PC-3 (cell line): ENCODE measurements around the gene SORBS2. TPM values are rescaled to one million over a fixed set of nuclear protein-coding genes. Genes with fewer than 3 reads are reported as not detected.

Experiments used
- ATAC-seq: fragments of 200-7000 bp; cut with Tn5 transposase; 2 replicates; pipeline ENCODE4 v1.9.1; 2020; ENCODE audit warnings: mild to moderate bottlenecking, moderate library complexity
- BruUV-seq: library from RNA; stranded (reverse); fragments of 400-500 nt; replicated peaks from 2 replicates; lab custom pipeline; 2021; lab: Mats Ljungman, UMichigan
- CTCF ChIA-PET: fragments of 300-600 bp; sonication (Branson Sonifier 250); formaldehyde crosslinking; loops from one replicate; lab custom pipeline; 2022; ENCODE audit warnings: antibody characterized with exemption; lab: Charles Lee
- POLR2A ChIA-PET: fragments of 300-600 bp; sonication (Branson Sonifier 250); formaldehyde crosslinking; loops from one replicate; lab custom pipeline; 2022; ENCODE audit warnings: antibody characterized with exemption; ENCODE audit not compliant: unreplicated experiment; lab: Charles Lee
- DNase-seq: peaks from one replicate; pipeline ENCODE4 v3.0.0-alpha.2; 2015
- H2AFZ ChIP-seq: fragments of 300-600 bp; sonication (generic); 2 replicates; pipeline ENCODE4 v1.6.0; 2016; ENCODE audit warnings: antibody characterized with exemption, low read length
- H3F3A ChIP-seq: fragments of 300-600 bp; sonication (generic); one replicate; pipeline ENCODE4 v1.6.0; 2017; ENCODE audit warnings: antibody characterized with exemption, low read length, control low read depth, mild to moderate bottlenecking; ENCODE audit not compliant: unreplicated experiment
- H3K27ac ChIP-seq: fragments of 300-600 bp; sonication (generic); 2 replicates; pipeline ENCODE4 v1.5.1; 2016; ENCODE audit warnings: mild to moderate bottlenecking, low read length
- H3K27me3 ChIP-seq: fragments of 300-600 bp; sonication (generic); 2 replicates; pipeline ENCODE4 v1.6.1; 2016; ENCODE audit warnings: low read length, mixed read lengths
- H3K36me3 ChIP-seq: fragments of 300-600 bp; sonication (generic); 2 replicates; pipeline ENCODE4 v1.6.1; 2016; ENCODE audit warnings: low read depth, mixed run types, low read length, mixed read lengths
- H3K4me1 ChIP-seq: fragments of 300-600 bp; sonication (generic); 2 replicates; pipeline ENCODE4 v1.5.1; 2016; ENCODE audit warnings: low read length; ENCODE audit not compliant: insufficient read depth
- H3K4me2 ChIP-seq: fragments of 300-600 bp; sonication (generic); 2 replicates; pipeline ENCODE4 v1.6.0; 2016; ENCODE audit warnings: low read length
- H3K4me3 ChIP-seq: fragments of 300-600 bp; sonication (generic); 2 replicates; pipeline ENCODE4 v1.5.1; 2016; ENCODE audit warnings: mild to moderate bottlenecking, low read length, mixed read lengths
- H3K79me2 ChIP-seq: fragments of 300-600 bp; sonication (generic); 2 replicates; pipeline ENCODE4 v1.6.1; 2017; ENCODE audit warnings: low read length, mixed read lengths
- H3K9ac ChIP-seq: fragments of 300-600 bp; sonication (generic); 2 replicates; pipeline ENCODE4 v1.6.0; 2016; ENCODE audit warnings: mild to moderate bottlenecking, low read length
- H3K9me2 ChIP-seq: fragments of 300-600 bp; sonication (generic); replicated peaks from 2 replicates; pipeline ENCODE4 v1.6.1; 2016; ENCODE audit warnings: mixed run types, low read length, mixed read lengths
- H3K9me3 ChIP-seq: fragments of 300-600 bp; sonication (generic); 2 replicates; pipeline ENCODE4 v1.6.1; 2016; ENCODE audit warnings: low read length, mixed read lengths
- H4K20me1 ChIP-seq: fragments of 300-600 bp; sonication (generic); 2 replicates; pipeline ENCODE4 v1.6.1; 2016; ENCODE audit warnings: low read length, mixed read lengths
- CTCF ChIP-seq: fragments of 300-600 bp; sonication (generic); conservative IDR thresholded peaks from 2 replicates; pipeline ENCODE4 v1.5.1; 2017; ENCODE audit warnings: antibody characterized with exemption, low read depth, mild to moderate bottlenecking, low read length
- EZH2 ChIP-seq: fragments of 300-600 bp; sonication (generic); IDR thresholded peaks from one replicate; pipeline ENCODE4 v1.6.1; 2017; ENCODE audit warnings: antibody characterized with exemption, mild to moderate bottlenecking, low read length; ENCODE audit not compliant: unreplicated experiment
- EZH2phosphoT487 ChIP-seq: fragments of 300-600 bp; sonication (generic); IDR thresholded peaks from 2 replicates; pipeline ENCODE4 v1.6.1; 2018; ENCODE audit warnings: mild to moderate bottlenecking, antibody characterized with exemption, low read length, borderline replicate concordance
- intact Hi-C: fragments of 100-400 bp; cut with micrococcal nuclease; formaldehyde crosslinking; loops from 2 replicates; pipeline ENCODE4 v1.9.0; 2023
- total RNA-seq: library from RNA; depleted of rRNA; stranded (reverse); fragments of >200 nt; gene quantifications from 2 replicates; pipeline ENCODE4 v1.2.3, GENCODE V29; 2014

The SORBS2 gene
- total RNA-seq, 1 experiment from 2014 or later = 3.6 TPM

- no TSS peak for BruUV-seq
- DNase-seq = no peak
- no peaks in the 10 kb centered on the region for H3K36me3 ChIP-seq
- H3F3A ChIP-seq = no peaks in the 10 kb centered on the region
- H3K27ac ChIP-seq = no peak overlapping the region
- no peak for ATAC-seq
- no peaks in the 10 kb centered on the region for H3K79me2 ChIP-seq
- H3K4me2 ChIP-seq = no peak overlapping the region
- CTCF ChIA-PET = no interaction called here
- no peaks in the 10 kb centered on the region for H3K9me3 ChIP-seq
- no peaks in the 10 kb centered on the region for H3K9me2 ChIP-seq
- H3K4me1 ChIP-seq = no peaks in the 10 kb centered on the region
- H3K4me3 ChIP-seq = no peak overlapping the region
- TF ChIP-seq CTCF (no peak), EZH2phosphoT487 (no peak), EZH2 (no peak)
- H4K20me1 ChIP-seq = no peaks in the 10 kb centered on the region
- intact Hi-C loops = no loop called here
- no peak overlapping the region for H2AFZ ChIP-seq
- no peak overlapping the region for H3K9ac ChIP-seq
- no peaks in the 10 kb centered on the region for H3K27me3 ChIP-seq
- POLR2A ChIA-PET = no interaction called here
Observed at GRCh38 chr4:185805262-185805802, 6.7 kb downstream of the SORBS2 start.

DNA sequence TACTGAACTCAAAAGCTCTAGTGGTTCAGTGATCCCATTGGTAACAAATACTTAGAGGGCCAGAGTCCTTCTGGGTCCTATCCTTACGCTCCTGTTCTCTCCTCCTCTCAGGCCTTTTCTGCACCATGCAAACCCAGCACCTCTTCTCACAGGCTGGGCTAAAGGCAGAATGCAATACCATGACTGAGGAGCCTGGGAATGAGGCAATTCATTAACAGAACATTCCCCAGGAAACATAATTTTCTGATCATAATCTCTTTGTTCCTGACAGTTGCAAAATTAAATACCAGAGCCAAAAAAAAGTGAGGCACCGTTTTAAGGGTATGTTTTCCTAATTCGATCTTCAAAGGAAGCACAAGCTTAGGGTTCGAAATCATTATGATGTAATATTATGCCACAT, 9.0 kb downstream of the SORBS2 start:
- ATAC-seq (no peak), DNase-seq (no peak)
- no TSS peak for BruUV-seq
- no peak overlapping the region for H3K27ac ChIP-seq
- no peak overlapping the region for H2AFZ ChIP-seq
- POLR2A ChIA-PET = no interaction called here
- H3K9ac ChIP-seq = no peak overlapping the region
- no peak overlapping the region for H3K4me3 ChIP-seq
- H4K20me1 ChIP-seq = no peaks in the 10 kb centered on the region
- H3K27me3 ChIP-seq = no peaks in the 10 kb centered on the region
- no peaks in the 10 kb centered on the region for H3K36me3 ChIP-seq
- H3K9me3 ChIP-seq = no peaks in the 10 kb centered on the region
- CTCF ChIA-PET = no interaction called here
- no peaks in the 10 kb centered on the region for H3K79me2 ChIP-seq
- no peak overlapping the region for H3K4me2 ChIP-seq
- no peaks in the 10 kb centered on the region for H3K9me2 ChIP-seq
- no peaks in the 10 kb centered on the region for H3F3A ChIP-seq
- intact Hi-C loops = no loop called here
- H3K4me1 ChIP-seq = no peaks in the 10 kb centered on the region
- TF ChIP-seq EZH2 (no peak), CTCF (no peak), EZH2phosphoT487 (no peak)

DNA sequence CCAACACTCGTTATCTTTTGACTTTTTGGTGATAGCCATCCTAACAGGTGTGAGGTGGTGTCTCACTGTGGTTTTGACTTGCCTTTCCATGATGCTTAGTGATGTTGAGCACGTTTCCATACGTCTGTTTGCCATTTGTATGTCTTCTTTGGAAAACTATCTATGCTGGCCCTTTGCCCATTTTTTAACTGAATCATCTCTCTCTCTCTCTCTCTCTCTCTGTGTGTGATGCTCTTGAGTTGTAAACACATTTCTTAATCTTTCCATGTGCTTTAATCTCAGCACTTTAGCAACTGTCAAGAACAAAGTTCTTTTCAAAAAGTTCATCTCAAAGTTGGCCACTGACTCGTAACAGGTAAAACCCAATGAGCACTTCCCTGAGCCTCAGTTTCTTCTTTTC, 10.5 kb downstream of the SORBS2 start:
- Histone ChIP-seq H3K4me3 (no peak overlapping the region), H2AFZ (no peak overlapping the region), H3K79me2 (no peaks in the 10 kb centered on the region), H3F3A (no peaks in the 10 kb centered on the region), H3K4me1 (no peaks in the 10 kb centered on the region), H3K36me3 (no peaks in the 10 kb centered on the region), H4K20me1 (no peaks in the 10 kb centered on the region), H3K27me3 (no peaks in the 10 kb centered on the region), H3K4me2 (no peak overlapping the region), H3K9ac (no peak overlapping the region), H3K27ac (no peak overlapping the region), H3K9me3 (no peaks in the 10 kb centered on the region), H3K9me2 (no peaks in the 10 kb centered on the region)
- DNase-seq (no peak), ATAC-seq (no peak)
- no peak for TF ChIP-seq EZH2phosphoT487
- intact Hi-C loops = no loop called here
- no TSS peak for BruUV-seq
- POLR2A ChIA-PET = no interaction called here
- CTCF ChIA-PET = no interaction called here
